Body of pancreas (tissue), 4 donors: Measurements from ENCODE around the gene KCNJ6.

ENCODE experiments used
- CTCF ChIP-seq, 7 experiments: fragments of 450-650 bp in 4 of 7; fragments of 200-600 bp in 3 of 7; sonication (generic) in 3 of 7; IDR thresholded peaks; one replicate each; pipeline ENCODE4 v1.5.1; 2016 to 2019; ENCODE audit warnings: antibody characterized with exemption in 7 of 7
- POLR2A ChIP-seq, 3 donors: fragments of 450-650 bp; IDR thresholded peaks; one replicate each; pipeline ENCODE4 v1.6.1; 2016; ENCODE audit warnings: antibody characterized with exemption in 3 of 3, mild to moderate bottlenecking in 2 of 3

GRCh38 chr21:37908691-37909090, 7.6 kb downstream of the KCNJ6 start:
- TF ChIP-seq CTCF (IDR thresholded peaks at IDR 0.05) (no peak), POLR2A (IDR thresholded peaks at IDR 0.05) (no peak)
